SU-DHL-6 (cell line): Measurements from ENCODE around the gene B4GALNT3.

Experiments used
- H2AFZ ChIP-seq: fragments of 200-600 bp; sonication (generic); 2 replicates; pipeline ENCODE4 v1.6.1; 2014; ENCODE audit warnings: low read depth, mild to moderate bottlenecking, moderate library complexity, mixed read lengths, antibody characterized with exemption, low read length; ENCODE audit not compliant: severe bottlenecking
- H3F3A ChIP-seq: fragments of 200-600 bp; shearing (Covaris generic); 2 replicates; pipeline ENCODE4 v1.6.0; 2016; ENCODE audit warnings: antibody characterized with exemption, mild to moderate bottlenecking; ENCODE audit not compliant: insufficient read depth
- H3K27ac ChIP-seq: fragments of 200-600 bp; sonication (generic); 2 replicates; pipeline ENCODE4 v1.5.1; 2016; ENCODE audit warnings: low read depth, mild to moderate bottlenecking, low read length, moderate library complexity, mixed read lengths
- H3K27me3 ChIP-seq: fragments of 200-600 bp; sonication (generic), shearing (Covaris generic); 2 replicates; pipeline ENCODE4 v1.6.0; 2014; ENCODE audit warnings: mild to moderate bottlenecking, low read length
- H3K36me3 ChIP-seq: fragments of 200-600 bp; sonication (generic); 2 replicates; pipeline ENCODE4 v1.6.1; 2014; ENCODE audit warnings: mild to moderate bottlenecking, low read length, mixed read lengths
- H3K4me2 ChIP-seq: fragments of 300-600, 200-600 bp; shearing (Covaris generic), sonication (generic); 2 replicates; pipeline ENCODE4 v1.6.0; 2014; ENCODE audit warnings: low read length, low read depth, mild to moderate bottlenecking; ENCODE audit not compliant: poor library complexity, severe bottlenecking
- H3K4me3 ChIP-seq: fragments of 200-600 bp; sonication (generic); 2 replicates; pipeline ENCODE4 v1.5.1; 2014; ENCODE audit warnings: antibody characterized with exemption, low read length, mild to moderate bottlenecking, mixed read lengths; ENCODE audit not compliant: insufficient read depth, poor library complexity, severe bottlenecking
- H3K79me2 ChIP-seq: fragments of 200-600 bp; sonication (generic); 2 replicates; pipeline ENCODE4 v1.6.1; 2014; ENCODE audit warnings: mild to moderate bottlenecking, low read length, moderate library complexity; ENCODE audit not compliant: insufficient read depth
- H3K9ac ChIP-seq: fragments of 200-600 bp; sonication (generic); 2 replicates; pipeline ENCODE4 v1.7.0; 2014; ENCODE audit warnings: mild to moderate bottlenecking, low read length
- H3K9me2 ChIP-seq: fragments of 200-600 bp; sonication (generic); replicated peaks from 2 replicates; pipeline ENCODE4 v1.6.1; 2014; ENCODE audit warnings: low read length; ENCODE audit not compliant: insufficient read depth
- H3K9me3 ChIP-seq: fragments of 200-600 bp; sonication (generic); 2 replicates; pipeline ENCODE4 v1.6.1; 2014; ENCODE audit warnings: low read length, mixed read lengths; ENCODE audit not compliant: insufficient read depth
- H4K20me1 ChIP-seq: fragments of 200-600 bp; sonication (generic); 2 replicates; pipeline ENCODE4 v1.6.1; 2014; ENCODE audit warnings: low read depth, mild to moderate bottlenecking, antibody characterized with exemption, low read length, moderate library complexity, mixed read lengths
- CTCF ChIP-seq: fragments of 200-600 bp; sonication (generic); IDR thresholded peaks from one replicate; pipeline ENCODE4 v1.5.1; 2017; ENCODE audit warnings: antibody characterized with exemption, mild to moderate bottlenecking, low read length, moderate library complexity; ENCODE audit not compliant: insufficient read depth, poor library complexity, severe bottlenecking
- EZH2phosphoT487 ChIP-seq: fragments of 200-600 bp; sonication (generic), shearing (Covaris generic); conservative IDR thresholded peaks from 2 replicates; pipeline ENCODE4 v1.6.1; 2018; ENCODE audit warnings: mild to moderate bottlenecking, antibody characterized with exemption, low read length, moderate library complexity, mixed read lengths

The B4GALNT3 gene

GRCh38 chr12:497501-498160 is 37.9 kb downstream of the B4GALNT3 start:
- Histone ChIP-seq H2AFZ (no peak overlapping the region), H3K27me3 (no peaks in the 10 kb centered on the region), H3K36me3 (no peaks in the 10 kb centered on the region), H3K4me3 (no peak overlapping the region), H3K9ac (no peak overlapping the region), H3K27ac (no peak overlapping the region), H3F3A (no peaks in the 10 kb centered on the region), H3K9me2 (no peaks in the 10 kb centered on the region), H4K20me1 (no peaks in the 10 kb centered on the region), H3K9me3 (no peaks in the 10 kb centered on the region), H3K79me2 (no peaks in the 10 kb centered on the region), H3K4me2 (no peak overlapping the region)
- no peak for TF ChIP-seq CTCF
- no peak for TF ChIP-seq EZH2phosphoT487

GRCh38 chr12:499837-500458 is 40.2 kb downstream of the B4GALNT3 start:
- Histone ChIP-seq H3K27me3 (no peaks in the 10 kb centered on the region), H3K27ac (no peak overlapping the region), H3K36me3 (no peaks in the 10 kb centered on the region), H3K4me2 (no peak overlapping the region), H3K79me2 (no peaks in the 10 kb centered on the region), H3F3A (no peaks in the 10 kb centered on the region), H3K9me2 (no peaks in the 10 kb centered on the region), H3K4me3 (no peak overlapping the region), H3K9me3 (no peaks in the 10 kb centered on the region), H2AFZ (no peak overlapping the region), H3K9ac (no peak overlapping the region), H4K20me1 (no peaks in the 10 kb centered on the region)
- no peak for TF ChIP-seq CTCF
- no peak for TF ChIP-seq EZH2phosphoT487

GRCh38 chr12:501722-502447 is 42.1 kb downstream of the B4GALNT3 start:
- no peaks in the 10 kb centered on the region for H3K27me3 ChIP-seq
- H3K79me2 ChIP-seq = no peaks in the 10 kb centered on the region
- H4K20me1 ChIP-seq = no peaks in the 10 kb centered on the region
- no peak overlapping the region for H3K4me2 ChIP-seq
- no peak overlapping the region for H3K9ac ChIP-seq
- no peak overlapping the region for H2AFZ ChIP-seq
- no peaks in the 10 kb centered on the region for H3F3A ChIP-seq
- no peak overlapping the region for H3K27ac ChIP-seq
- no peaks in the 10 kb centered on the region for H3K9me2 ChIP-seq
- no peak overlapping the region for H3K4me3 ChIP-seq
- TF ChIP-seq EZH2phosphoT487 = no peak
- no peak for TF ChIP-seq CTCF
- H3K9me3 ChIP-seq = no peaks in the 10 kb centered on the region
- H3K36me3 ChIP-seq = no peaks in the 10 kb centered on the region
